Mesothelial cell of epicardium (in vitro differentiated cells): Measurements from ENCODE around the gene CAPN10. TPM values are rescaled to one million over a fixed set of nuclear protein-coding genes. Genes with fewer than 3 reads are reported as not detected.

ENCODE experiments used
- DNase-seq, 2 experiments: peaks; one replicate each; pipeline ENCODE4 v3.0.0; 2021; ENCODE audit warnings: low spot score in 2 of 2; ENCODE audit not compliant: unreplicated experiment in 2 of 2
- H3K27ac Mint-ChIP-seq: 2 replicates; pipeline ENCODE4 v1.8.0; 2021; ENCODE audit warnings: mixed read lengths
- H3K27me3 Mint-ChIP-seq: 2 replicates; pipeline ENCODE4 v1.8.0; 2021; ENCODE audit warnings: low read depth, mixed read lengths
- H3K36me3 Mint-ChIP-seq: 2 replicates; pipeline ENCODE4 v1.8.0; 2021; ENCODE audit warnings: mixed read lengths
- H3K4me1 Mint-ChIP-seq: 2 replicates; pipeline ENCODE4 v1.8.0; 2021; ENCODE audit warnings: mixed read lengths
- H3K4me3 Mint-ChIP-seq: 2 replicates; pipeline ENCODE4 v1.8.0; 2021; ENCODE audit warnings: mild to moderate bottlenecking, moderate library complexity, mixed read lengths
- H3K9me3 Mint-ChIP-seq: 2 replicates; pipeline ENCODE4 v1.8.0; 2021; ENCODE audit warnings: mixed read lengths
- total RNA-seq: library from RNA; stranded (reverse); gene quantifications from 3 replicates; pipeline ENCODE4 v1.2.1, GENCODE V29; 2021
- TF ChIP-seq, protein P1 (sequence below): fragments of 200-600 bp; sonication (generic); IDR thresholded peaks from one replicate; pipeline ENCODE4 v1.5.0; 2021; ENCODE audit warnings: antibody characterized with exemption; ENCODE audit not compliant: unreplicated experiment

The CAPN10 gene
- total RNA-seq, 1 donor from 2014 or later, result 58.6 TPM

- Mint-ChIP-seq H3K4me1 (peaks cover 4% of the 10 kb centered on the region), H3K27me3 (no peaks in the 10 kb centered on the region), H3K4me3 (no peak overlapping the region), H3K27ac (no peak overlapping the region), H3K9me3 (peaks cover 8% of the 10 kb centered on the region), H3K36me3 (peaks cover 14% of the 10 kb centered on the region)
- TF ChIP-seq, protein P1, sequence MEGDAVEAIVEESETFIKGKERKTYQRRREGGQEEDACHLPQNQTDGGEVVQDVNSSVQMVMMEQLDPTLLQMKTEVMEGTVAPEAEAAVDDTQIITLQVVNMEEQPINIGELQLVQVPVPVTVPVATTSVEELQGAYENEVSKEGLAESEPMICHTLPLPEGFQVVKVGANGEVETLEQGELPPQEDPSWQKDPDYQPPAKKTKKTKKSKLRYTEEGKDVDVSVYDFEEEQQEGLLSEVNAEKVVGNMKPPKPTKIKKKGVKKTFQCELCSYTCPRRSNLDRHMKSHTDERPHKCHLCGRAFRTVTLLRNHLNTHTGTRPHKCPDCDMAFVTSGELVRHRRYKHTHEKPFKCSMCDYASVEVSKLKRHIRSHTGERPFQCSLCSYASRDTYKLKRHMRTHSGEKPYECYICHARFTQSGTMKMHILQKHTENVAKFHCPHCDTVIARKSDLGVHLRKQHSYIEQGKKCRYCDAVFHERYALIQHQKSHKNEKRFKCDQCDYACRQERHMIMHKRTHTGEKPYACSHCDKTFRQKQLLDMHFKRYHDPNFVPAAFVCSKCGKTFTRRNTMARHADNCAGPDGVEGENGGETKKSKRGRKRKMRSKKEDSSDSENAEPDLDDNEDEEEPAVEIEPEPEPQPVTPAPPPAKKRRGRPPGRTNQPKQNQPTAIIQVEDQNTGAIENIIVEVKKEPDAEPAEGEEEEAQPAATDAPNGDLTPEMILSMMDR, result no peak
- no peak for DNase-seq
Measured at GRCh38 chr2:240620859-240621258, 34.3 kb downstream of the CAPN10 start.

DNA sequence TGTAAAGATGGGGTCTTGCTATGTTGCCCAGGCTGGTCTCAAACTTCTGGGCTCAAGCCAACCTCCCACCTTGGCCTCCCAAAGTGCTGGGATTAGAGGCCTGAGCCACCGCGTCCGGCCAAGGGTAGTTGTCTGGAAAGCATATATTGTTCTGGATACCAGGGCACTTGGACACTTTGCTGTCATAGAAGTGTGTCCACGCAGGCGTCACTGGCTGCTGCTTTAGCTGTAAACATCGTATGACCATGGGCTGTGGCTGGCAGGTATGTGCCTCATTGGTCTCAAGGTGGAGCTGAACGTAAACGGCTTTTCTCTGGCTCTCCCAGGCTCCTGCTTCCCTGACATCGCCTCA, 35.5 kb downstream of the CAPN10 start:
- Mint-ChIP-seq H3K4me1 (peaks cover 4% of the 10 kb centered on the region), H3K27me3 (no peaks in the 10 kb centered on the region), H3K36me3 (peaks cover 12% of the 10 kb centered on the region), H3K9me3 (peaks cover 8% of the 10 kb centered on the region), H3K27ac (no peak overlapping the region), H3K4me3 (no peak overlapping the region)
- no peak for DNase-seq
- TF ChIP-seq, protein P1, result no peak

GRCh38 chr2:240622531-240623235, 36.1 kb downstream of the CAPN10 start:
- DNase-seq, result peak in 1 of 2 experiments; percentile 16
- Mint-ChIP-seq H3K4me3 (no peak overlapping the region), H3K9me3 (peaks cover 5% of the 10 kb centered on the region), H3K27me3 (no peaks in the 10 kb centered on the region), H3K27ac (no peak overlapping the region), H3K36me3 (peaks cover 11% of the 10 kb centered on the region), H3K4me1 (peaks cover 4% of the 10 kb centered on the region)
- TF ChIP-seq, protein P1, result no peak

GRCh38 chr2:240623531-240624010, 37.0 kb downstream of the CAPN10 start:
- peaks cover 4% of the 10 kb centered on the region for H3K4me1 Mint-ChIP-seq
- TF ChIP-seq, protein P1, result no peak
- peak in 1 of 2 experiments; percentile 15 for DNase-seq

GRCh38 chr2:240624011-240624949, 37.7 kb downstream of the CAPN10 start:
- no peaks in the 10 kb centered on the region for H3K36me3 Mint-ChIP-seq
- H3K27me3 Mint-ChIP-seq, result no peaks in the 10 kb centered on the region
- H3K9me3 Mint-ChIP-seq, result no peaks in the 10 kb centered on the region
- H3K4me1 Mint-ChIP-seq, result peaks cover 4% of the 10 kb centered on the region
- H3K4me3 Mint-ChIP-seq, result no peak overlapping the region
- TF ChIP-seq, protein P1, result no peak
- no peak for DNase-seq
- H3K27ac Mint-ChIP-seq, result peak overlapping the region; percentile 71

More at GRCh38 chr2:240623531-240624010, 37.0 kb downstream of the CAPN10 start:
- Mint-ChIP-seq H3K27me3 (no peaks in the 10 kb centered on the region), H3K27ac (no peak overlapping the region), H3K36me3 (peaks cover 7% of the 10 kb centered on the region), H3K9me3 (no peaks in the 10 kb centered on the region), H3K4me3 (no peak overlapping the region)
